Ecto neural progenitor cell (in vitro differentiated cells): ENCODE measurements around the gene MRPS27.

Experiments
- DNase-seq: peaks from one replicate; pipeline ENCODE4 v3.0.0-alpha.2; 2018; ENCODE audit warnings: low spot score

The MRPS27 gene

GRCh38 chr5:72290356-72291133, 29.5 kb downstream of the MRPS27 start:
- DNase-seq = no peak

DNA sequence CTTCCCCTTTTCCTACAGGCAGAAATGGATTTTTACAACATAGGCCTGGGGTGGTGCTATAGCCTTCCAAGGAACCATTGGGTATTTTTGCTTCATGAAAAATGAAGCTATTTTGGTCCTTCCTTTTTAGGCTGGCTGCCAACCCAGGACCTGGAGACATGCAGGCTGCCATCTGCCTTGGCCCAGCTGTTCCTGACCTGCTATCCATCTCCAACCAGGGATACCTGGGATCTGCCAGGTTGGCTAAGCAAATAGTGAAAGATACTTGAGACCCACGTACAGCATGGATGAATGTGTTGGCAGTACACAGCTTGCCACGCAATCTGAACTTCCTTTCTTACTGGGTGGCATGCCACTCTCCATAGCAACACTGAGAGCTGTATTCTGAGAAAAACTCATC, 31.1 kb downstream of the MRPS27 start:
- no peak for DNase-seq

GRCh38 chr5:72286798-72287197, 33.2 kb downstream of the MRPS27 start:
- DNase-seq = no peak

DNA sequence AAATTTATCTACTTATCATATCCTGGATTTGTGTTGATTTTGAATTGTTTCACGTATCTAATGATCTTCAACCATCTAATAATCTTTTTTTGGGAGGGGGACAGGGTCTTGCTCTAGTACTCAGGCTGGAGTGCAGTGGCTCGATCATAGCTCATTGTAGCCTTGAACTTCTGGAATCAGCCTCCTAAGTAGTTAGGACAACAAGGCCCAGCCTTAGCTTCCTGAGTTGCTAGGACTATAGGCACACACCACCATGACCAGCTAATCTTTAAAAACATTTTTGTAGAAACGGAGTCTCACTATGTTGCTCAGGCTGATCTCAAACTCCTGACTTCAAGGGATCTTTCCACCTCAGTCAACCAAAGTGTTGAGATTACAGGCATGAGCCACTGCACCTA, 34.6 kb downstream of the MRPS27 start:
- no peak for DNase-seq

DNA sequence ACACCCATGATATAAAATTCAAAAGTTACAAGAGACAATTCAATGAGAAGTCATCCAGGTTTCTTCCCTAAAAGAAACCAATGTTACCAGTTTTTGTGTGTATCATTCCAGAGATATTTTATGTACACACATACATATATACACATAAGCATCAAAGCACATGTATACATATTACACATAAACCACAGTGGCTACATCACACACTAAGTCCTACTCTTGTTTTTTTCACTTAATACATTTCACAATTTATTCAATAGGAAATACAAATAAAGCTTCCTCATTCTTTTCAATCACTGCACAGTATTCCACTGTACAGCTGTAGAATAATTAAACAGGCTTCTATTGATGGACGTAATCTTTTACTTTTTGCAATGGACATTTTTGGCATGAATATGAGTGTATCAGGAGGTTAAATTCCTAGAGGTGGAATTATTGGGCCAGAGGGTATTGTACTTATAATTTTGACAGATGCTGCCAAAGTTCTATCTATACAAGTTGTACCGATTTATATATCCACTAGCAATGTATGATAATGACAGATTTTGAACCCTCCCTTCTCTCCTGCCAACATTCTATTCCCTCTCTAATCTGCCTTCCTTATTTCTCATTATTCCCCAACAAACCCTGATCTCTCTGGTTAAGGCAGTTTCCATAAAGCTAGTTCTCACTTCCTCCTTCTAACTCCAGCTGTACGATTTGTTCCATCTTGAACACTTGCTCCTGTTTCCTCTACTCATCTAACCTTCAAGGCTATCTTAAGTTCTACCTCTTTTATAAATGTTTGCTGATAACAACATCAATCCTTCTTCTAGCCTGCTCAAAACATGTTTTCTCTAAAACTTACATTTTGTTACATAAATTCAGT, 35.2 kb downstream of the MRPS27 start:
- DNase-seq = no peak

GRCh38 chr5:72283358-72283757, 36.7 kb downstream of the MRPS27 start:
- no peak for DNase-seq

DNA sequence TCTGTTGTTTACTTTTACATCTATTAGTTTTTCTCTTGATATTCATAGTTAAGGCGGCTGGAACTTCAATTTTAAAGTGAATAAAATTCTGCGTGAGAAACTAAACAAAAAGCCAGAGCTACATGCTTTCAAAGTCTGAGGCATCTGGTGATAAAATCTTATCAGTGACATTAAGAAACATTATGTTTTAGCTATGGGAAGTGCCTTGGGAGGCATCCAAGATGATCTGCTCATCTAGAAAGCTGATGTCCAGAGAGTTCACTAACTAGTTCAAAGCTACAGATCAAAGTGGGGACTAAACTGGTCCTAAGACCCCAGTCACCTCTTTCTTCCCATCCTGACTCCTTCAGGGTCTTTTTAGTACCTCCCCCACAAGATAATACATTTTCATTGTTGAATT, 37.2 kb downstream of the MRPS27 start:
- no peak for DNase-seq

DNA sequence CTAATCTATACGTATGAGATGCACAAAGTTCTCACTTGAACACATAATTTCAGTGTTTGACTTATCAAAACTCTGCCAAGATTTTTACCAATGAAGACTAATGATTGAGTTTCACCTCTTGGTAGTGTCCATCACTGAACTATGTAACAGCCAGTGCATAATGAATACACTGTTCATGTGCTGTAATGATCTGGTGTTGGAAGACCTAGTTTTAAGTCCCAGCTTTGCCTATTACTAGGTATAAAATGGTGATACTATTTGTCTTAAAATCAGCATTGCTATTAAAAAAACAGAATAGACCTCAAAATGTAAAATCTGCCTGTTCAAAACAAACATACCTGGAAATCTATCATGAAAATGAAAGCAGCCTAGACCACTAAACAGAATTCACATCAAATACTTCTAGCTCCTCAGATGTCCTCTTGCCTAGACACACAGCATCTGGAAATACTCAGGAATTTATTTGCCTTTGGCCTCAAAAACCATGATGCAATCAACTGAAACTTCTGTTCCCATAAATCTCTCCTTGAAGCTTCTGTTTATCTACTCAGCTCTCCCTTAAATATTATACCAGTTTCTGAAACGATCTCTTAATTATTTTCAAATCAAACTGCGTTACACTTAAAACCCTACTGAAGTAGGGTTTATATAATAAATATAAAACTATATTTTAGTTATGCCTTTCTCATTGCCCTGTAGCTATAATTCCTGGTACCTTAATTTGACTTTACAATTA, 38.1 kb downstream of the MRPS27 start:
- no peak for DNase-seq

- no peak for DNase-seq
Observed at GRCh38 chr5:72281430-72281763, 38.6 kb downstream of the MRPS27 start.

GRCh38 chr5:72280581-72281069, 39.4 kb downstream of the MRPS27 start:
- no peak for DNase-seq

- DNase-seq = no peak
Observed at GRCh38 chr5:72276219-72276752, 43.8 kb downstream of the MRPS27 start.

DNA sequence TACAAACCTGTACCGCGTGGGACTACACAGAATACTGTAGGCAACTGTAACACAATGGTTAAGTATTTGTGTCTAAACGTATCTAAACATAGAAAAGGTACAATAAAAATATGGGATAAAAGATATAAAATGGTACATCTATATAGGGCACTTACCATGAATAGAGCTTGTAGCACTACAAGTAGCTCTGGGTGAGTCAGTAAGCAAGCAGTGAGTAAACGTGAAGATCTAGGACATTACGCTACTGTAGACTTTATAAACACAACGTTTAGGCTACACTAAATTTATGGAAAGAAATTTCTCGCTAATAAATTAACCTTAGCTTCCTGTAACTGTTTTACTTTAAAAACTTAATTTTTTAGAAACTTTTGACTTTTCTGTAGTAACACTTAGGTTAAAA, 46.5 kb downstream of the MRPS27 start:
- DNase-seq = no peak

- DNase-seq = no peak
Observed at GRCh38 chr5:72272398-72272797, 47.6 kb downstream of the MRPS27 start.

- no peak for DNase-seq
Observed at GRCh38 chr5:72271702-72272101, 48.3 kb downstream of the MRPS27 start.

DNA sequence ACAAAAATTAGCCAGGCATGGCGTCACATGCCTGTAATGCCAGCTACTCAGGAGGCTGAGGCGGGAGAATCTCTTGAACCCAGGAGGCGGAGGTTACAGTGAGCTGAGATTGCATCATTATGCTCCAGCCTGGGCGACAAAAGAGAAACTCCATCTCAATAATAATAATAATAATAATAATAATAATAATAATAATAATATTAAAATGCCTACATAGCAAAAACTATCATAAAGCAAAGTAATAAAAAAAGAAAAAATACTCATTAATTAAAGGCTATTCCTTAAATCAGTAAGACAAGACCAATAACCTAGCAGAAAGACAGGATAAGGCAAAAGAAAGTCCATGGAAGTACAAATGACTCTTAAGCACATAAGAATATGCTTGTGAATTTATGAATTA, 50.0 kb downstream of the MRPS27 start:
- no peak for DNase-seq

- DNase-seq = no peak
Observed at GRCh38 chr5:72269411-72269780, 50.6 kb downstream of the MRPS27 start.

DNA sequence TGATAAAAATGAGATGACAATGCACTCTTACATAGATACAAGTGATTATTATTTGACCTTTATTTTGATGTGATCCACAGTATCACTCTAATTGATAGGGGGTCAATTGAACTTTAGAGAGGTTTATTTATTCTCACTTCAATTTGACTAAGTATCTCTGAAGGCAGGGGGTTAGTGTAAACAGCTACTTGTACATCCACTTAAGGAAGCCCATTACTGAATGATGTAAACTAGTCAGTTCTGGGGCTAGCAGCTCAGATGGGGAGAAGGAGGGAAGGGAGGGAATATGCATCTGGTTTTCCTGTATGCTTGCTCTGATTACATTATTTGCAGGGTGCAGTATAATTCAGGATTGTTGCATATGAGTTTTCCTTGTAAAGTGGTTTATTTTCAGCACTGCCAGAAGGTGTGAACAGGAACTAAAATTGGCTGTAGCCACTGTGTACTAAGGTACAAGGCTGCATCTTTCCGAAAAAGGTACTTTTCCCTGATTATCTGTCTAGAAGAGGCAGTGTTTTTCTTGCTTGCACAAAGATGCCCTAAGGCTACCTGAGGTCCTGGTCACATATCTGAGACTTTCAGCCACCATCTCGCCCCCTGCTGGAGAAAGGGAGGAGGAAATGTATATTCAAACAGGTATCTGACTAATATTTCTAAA, 51.2 kb downstream of the MRPS27 start:
- DNase-seq = peak; percentile 56

- DNase-seq = no peak
Observed at GRCh38 chr5:72268260-72268659, 51.8 kb downstream of the MRPS27 start.

GRCh38 chr5:72267685-72268084, 52.4 kb downstream of the MRPS27 start:
- DNase-seq = no peak

DNA sequence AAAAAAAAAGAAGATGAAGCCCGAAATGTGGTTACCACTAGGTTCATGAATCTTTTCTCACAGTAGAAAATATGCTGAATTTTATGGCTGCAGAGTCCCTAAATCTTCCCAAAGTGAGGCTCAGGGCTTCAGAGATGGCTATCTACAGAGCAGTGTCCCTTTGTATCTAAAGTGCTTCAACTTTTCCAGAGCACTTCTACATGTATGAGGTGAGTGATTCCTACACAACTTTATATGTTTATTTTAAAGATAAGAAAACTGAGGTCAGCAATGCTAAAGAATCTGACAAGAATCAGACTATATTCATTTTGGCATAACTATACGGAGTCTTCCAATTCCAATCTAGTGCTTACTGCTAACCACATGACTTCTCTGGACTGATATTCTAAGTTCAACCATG, 53.2 kb downstream of the MRPS27 start:
- DNase-seq = no peak

DNA sequence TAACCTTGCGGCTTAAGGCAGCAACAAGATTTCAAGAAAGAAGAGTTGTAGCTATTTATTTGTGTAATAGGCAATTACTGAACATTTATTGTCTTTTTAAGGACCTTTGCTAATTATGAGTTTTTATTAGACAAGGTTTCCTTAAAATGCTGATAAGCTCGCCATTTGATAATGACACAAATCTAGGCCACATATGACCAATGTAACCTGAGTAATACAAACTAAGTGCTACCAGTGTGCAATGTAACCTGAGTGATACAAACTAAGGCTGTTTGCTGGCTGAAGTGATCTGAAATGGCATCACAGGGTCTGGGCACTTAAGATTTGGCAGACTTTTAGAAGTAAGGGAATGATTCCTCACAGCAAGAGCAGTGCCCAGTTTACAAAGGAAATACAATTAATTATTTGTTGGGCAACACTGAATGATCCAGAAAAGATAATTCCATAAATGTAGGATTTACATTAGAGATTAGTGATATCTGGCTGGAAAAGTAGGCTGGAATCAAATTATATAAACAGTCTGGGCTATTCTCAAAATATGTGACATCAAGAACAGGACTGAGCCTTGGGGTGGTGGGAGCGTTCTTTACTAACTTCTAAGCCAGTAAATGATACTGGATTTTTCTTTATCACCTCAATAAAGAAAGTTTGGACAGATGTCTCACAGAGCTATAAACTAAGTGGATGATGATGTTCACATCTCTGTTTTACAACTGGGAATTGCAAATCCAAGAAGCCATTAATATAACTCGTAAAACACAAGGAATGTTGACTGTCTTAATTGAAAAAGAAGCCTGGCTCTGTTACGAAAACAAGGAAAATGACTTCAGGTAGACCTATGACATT, 54.8 kb downstream of the MRPS27 start:
- DNase-seq = no peak
